Neural cell (in vitro differentiated cells): ENCODE data around the gene DSTN. TPM values are rescaled to one million over a fixed set of nuclear protein-coding genes. Genes with fewer than 3 reads are reported as not detected.

Source experiments
- H2AFZ ChIP-seq: fragments of 200-600, 300-800 bp; sonication (generic), shearing (Covaris generic); 2 replicates; pipeline ENCODE4 v1.6.0; 2014; ENCODE audit warnings: low read depth, mild to moderate bottlenecking, antibody characterized with exemption, low read length, moderate library complexity
- H3F3A ChIP-seq: fragments of 200-600 bp; shearing (Covaris generic); 2 replicates; pipeline ENCODE4 v1.6.1; 2016; ENCODE audit warnings: mild to moderate bottlenecking, moderate library complexity, mixed read lengths, antibody characterized with exemption, low read length; ENCODE audit not compliant: insufficient read depth, poor library complexity, severe bottlenecking
- H3K27ac ChIP-seq: fragments of 200-600, 300-800 bp; sonication (generic), shearing (Covaris generic); 2 replicates; pipeline ENCODE4 v1.5.1; 2014; ENCODE audit warnings: mild to moderate bottlenecking, low read length, moderate library complexity
- H3K27me3 ChIP-seq: fragments of 300-800, 200-600 bp; sonication (generic), shearing (Covaris generic); 2 replicates; pipeline ENCODE4 v1.6.0; 2014; ENCODE audit warnings: mild to moderate bottlenecking, low read depth, low read length, moderate library complexity; ENCODE audit not compliant: insufficient read depth
- H3K36me3 ChIP-seq: fragments of 300-800, 200-600 bp; sonication (generic), shearing (Covaris generic); 2 replicates; pipeline ENCODE4 v1.5.1; 2014; ENCODE audit warnings: mild to moderate bottlenecking, antibody characterized with exemption, low read length, moderate library complexity; ENCODE audit not compliant: insufficient read depth
- H3K4me2 ChIP-seq: fragments of 300-800, 200-600 bp; sonication (generic), shearing (Covaris generic); 2 replicates; pipeline ENCODE4 v1.6.0; 2014; ENCODE audit warnings: mild to moderate bottlenecking, low read length
- H3K4me3 ChIP-seq: fragments of 300-800, 200-600 bp; sonication (generic), shearing (Covaris generic); 2 replicates; pipeline ENCODE4 v1.5.1; 2014; ENCODE audit warnings: mild to moderate bottlenecking, low read length, moderate library complexity
- H3K79me2 ChIP-seq: fragments of 200-600 bp; shearing (Covaris generic); replicated peaks from 2 replicates; pipeline ENCODE4 v1.6.0; 2014; ENCODE audit warnings: mild to moderate bottlenecking, low read length, moderate library complexity; ENCODE audit not compliant: insufficient read depth
- H3K9ac ChIP-seq: fragments of 300-800, 200-600 bp; sonication (generic), shearing (Covaris generic); 2 replicates; pipeline ENCODE4 v1.6.1; 2016; ENCODE audit warnings: mild to moderate bottlenecking, low read length, mixed read lengths
- H3K9me2 ChIP-seq: fragments of 200-600 bp; shearing (Covaris generic); 2 replicates; pipeline ENCODE4 v1.6.1; 2016; ENCODE audit warnings: mild to moderate bottlenecking, low read length, mixed read lengths; ENCODE audit not compliant: insufficient read depth
- H3K9me3 ChIP-seq: fragments of 200-600, 300-800 bp; sonication (generic), shearing (Covaris generic); 2 replicates; pipeline ENCODE4 v1.6.1; 2016; ENCODE audit warnings: mild to moderate bottlenecking, mixed run types, low read length, moderate library complexity, mixed read lengths
- H4K20me1 ChIP-seq: fragments of 200-600 bp; shearing (Covaris generic); 2 replicates; pipeline ENCODE4 v1.6.1; 2016; ENCODE audit warnings: mild to moderate bottlenecking, mixed run types; ENCODE audit not compliant: insufficient read depth
- EP300 ChIP-seq: fragments of 450-650 bp; conservative IDR thresholded peaks from 2 replicates; pipeline ENCODE4 v1.6.1; 2014; ENCODE audit warnings: antibody characterized with exemption, mild to moderate bottlenecking, moderate library complexity; ENCODE audit not compliant: poor library complexity, severe bottlenecking
- EZH2 ChIP-seq: fragments of 200-600, 300-800 bp; shearing (Covaris generic), sonication (generic); IDR thresholded peaks from 2 replicates; pipeline ENCODE4 v1.6.1; 2014; ENCODE audit warnings: antibody characterized with exemption, low read length, borderline replicate concordance, mild to moderate bottlenecking; ENCODE audit not compliant: insufficient read depth, poor library complexity, severe bottlenecking
- MXI1 ChIP-seq: fragments of 450-650 bp; conservative IDR thresholded peaks from 2 replicates; pipeline ENCODE4 v1.6.1; 2014; ENCODE audit warnings: antibody characterized with exemption, mild to moderate bottlenecking; ENCODE audit not compliant: poor library complexity, severe bottlenecking
- POLR2AphosphoS5 ChIP-seq: IDR thresholded peaks from 2 replicates; pipeline ENCODE4 v1.6.1; 2012
- RAD21 ChIP-seq: fragments of 450-650 bp; conservative IDR thresholded peaks from 2 replicates; pipeline ENCODE4 v1.6.1; 2014; ENCODE audit warnings: antibody characterized with exemption, mild to moderate bottlenecking, moderate library complexity
- SMC3 ChIP-seq: fragments of 450-650 bp; conservative IDR thresholded peaks from 2 replicates; pipeline ENCODE4 v1.6.1; 2014; ENCODE audit warnings: antibody characterized with exemption, mild to moderate bottlenecking, moderate library complexity; ENCODE audit not compliant: poor library complexity
- TAF1 ChIP-seq: IDR thresholded peaks from 2 replicates; pipeline ENCODE4 v1.6.1; 2012; ENCODE audit warnings: low read depth
- polyA plus RNA-seq: library from polyadenylated mRNA; depleted of rRNA; stranded (reverse); fragments of >200 nt; gene quantifications from 2 replicates; pipeline ENCODE4 v1.2.3, GENCODE V29; 2014
- TF ChIP-seq, protein P1 (sequence below): fragments of 450-650 bp; IDR thresholded peaks from 2 replicates; pipeline ENCODE4 v1.5.1; 2014; ENCODE audit warnings: antibody characterized with exemption, mild to moderate bottlenecking, moderate library complexity; ENCODE audit not compliant: poor library complexity, severe bottlenecking
- TF ChIP-seq, protein P2 (sequence below): IDR thresholded peaks from 2 replicates; pipeline ENCODE4 v1.6.1; 2012; ENCODE audit warnings: borderline replicate concordance

The DSTN gene
- polyA plus RNA-seq, 1 donor from 2014 or later = 276 TPM

DNA sequence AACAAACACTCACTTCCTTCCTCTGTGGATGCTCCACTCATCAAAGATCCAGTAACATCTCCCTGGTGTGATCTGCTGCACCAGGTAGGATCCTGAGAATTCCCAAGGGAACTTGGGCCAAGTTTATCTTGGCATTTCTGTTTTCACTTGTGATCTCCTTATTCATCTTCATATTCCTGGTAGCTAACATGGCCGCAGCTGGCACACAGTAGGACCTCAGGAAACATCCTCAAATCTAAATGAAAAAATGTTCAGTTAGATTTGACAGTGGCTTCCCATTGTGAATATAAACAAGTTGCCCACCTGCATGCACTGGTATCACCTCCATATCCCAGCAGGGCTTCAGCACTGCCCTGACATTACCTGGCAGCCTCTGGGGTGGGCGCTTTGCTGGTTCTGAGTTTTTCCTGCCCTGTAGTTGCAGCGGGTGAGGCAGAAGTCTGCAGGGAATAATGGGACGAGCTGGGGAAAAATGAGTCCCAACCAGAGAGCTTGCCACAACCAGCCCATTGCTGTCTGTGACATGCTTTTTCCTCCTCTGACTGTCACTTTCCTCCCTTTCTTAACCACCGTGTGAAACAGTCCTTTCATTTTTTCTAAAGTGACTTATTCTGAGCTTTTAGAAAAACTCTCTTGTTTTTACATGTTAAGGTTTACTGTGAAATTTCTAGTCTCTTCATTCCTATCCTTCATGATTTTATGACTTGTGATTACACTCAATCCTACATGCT, 9.4 kb upstream of the DSTN start:
- Histone ChIP-seq H2AFZ (no peak overlapping the region), H3K36me3 (no peaks in the 10 kb centered on the region), H3K9ac (no peak overlapping the region), H3K27me3 (no peaks in the 10 kb centered on the region), H3K79me2 (no peaks in the 10 kb centered on the region), H3F3A (no peaks in the 10 kb centered on the region), H3K9me2 (no peaks in the 10 kb centered on the region), H4K20me1 (no peaks in the 10 kb centered on the region), H3K27ac (no peak overlapping the region), H3K9me3 (no peaks in the 10 kb centered on the region), H3K4me3 (no peak overlapping the region), H3K4me2 (no peak overlapping the region)
- no peak for TF ChIP-seq MXI1
- TF ChIP-seq RAD21 = no peak
- no peak for TF ChIP-seq EZH2
- TF ChIP-seq TAF1 = no peak
- TF ChIP-seq POLR2AphosphoS5 = no peak
- TF ChIP-seq EP300 = no peak
- TF ChIP-seq, protein P1, sequence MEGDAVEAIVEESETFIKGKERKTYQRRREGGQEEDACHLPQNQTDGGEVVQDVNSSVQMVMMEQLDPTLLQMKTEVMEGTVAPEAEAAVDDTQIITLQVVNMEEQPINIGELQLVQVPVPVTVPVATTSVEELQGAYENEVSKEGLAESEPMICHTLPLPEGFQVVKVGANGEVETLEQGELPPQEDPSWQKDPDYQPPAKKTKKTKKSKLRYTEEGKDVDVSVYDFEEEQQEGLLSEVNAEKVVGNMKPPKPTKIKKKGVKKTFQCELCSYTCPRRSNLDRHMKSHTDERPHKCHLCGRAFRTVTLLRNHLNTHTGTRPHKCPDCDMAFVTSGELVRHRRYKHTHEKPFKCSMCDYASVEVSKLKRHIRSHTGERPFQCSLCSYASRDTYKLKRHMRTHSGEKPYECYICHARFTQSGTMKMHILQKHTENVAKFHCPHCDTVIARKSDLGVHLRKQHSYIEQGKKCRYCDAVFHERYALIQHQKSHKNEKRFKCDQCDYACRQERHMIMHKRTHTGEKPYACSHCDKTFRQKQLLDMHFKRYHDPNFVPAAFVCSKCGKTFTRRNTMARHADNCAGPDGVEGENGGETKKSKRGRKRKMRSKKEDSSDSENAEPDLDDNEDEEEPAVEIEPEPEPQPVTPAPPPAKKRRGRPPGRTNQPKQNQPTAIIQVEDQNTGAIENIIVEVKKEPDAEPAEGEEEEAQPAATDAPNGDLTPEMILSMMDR = no peak
- TF ChIP-seq SMC3 = no peak
- TF ChIP-seq, protein P2, sequence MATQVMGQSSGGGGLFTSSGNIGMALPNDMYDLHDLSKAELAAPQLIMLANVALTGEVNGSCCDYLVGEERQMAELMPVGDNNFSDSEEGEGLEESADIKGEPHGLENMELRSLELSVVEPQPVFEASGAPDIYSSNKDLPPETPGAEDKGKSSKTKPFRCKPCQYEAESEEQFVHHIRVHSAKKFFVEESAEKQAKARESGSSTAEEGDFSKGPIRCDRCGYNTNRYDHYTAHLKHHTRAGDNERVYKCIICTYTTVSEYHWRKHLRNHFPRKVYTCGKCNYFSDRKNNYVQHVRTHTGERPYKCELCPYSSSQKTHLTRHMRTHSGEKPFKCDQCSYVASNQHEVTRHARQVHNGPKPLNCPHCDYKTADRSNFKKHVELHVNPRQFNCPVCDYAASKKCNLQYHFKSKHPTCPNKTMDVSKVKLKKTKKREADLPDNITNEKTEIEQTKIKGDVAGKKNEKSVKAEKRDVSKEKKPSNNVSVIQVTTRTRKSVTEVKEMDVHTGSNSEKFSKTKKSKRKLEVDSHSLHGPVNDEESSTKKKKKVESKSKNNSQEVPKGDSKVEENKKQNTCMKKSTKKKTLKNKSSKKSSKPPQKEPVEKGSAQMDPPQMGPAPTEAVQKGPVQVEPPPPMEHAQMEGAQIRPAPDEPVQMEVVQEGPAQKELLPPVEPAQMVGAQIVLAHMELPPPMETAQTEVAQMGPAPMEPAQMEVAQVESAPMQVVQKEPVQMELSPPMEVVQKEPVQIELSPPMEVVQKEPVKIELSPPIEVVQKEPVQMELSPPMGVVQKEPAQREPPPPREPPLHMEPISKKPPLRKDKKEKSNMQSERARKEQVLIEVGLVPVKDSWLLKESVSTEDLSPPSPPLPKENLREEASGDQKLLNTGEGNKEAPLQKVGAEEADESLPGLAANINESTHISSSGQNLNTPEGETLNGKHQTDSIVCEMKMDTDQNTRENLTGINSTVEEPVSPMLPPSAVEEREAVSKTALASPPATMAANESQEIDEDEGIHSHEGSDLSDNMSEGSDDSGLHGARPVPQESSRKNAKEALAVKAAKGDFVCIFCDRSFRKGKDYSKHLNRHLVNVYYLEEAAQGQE = no peak

DNA sequence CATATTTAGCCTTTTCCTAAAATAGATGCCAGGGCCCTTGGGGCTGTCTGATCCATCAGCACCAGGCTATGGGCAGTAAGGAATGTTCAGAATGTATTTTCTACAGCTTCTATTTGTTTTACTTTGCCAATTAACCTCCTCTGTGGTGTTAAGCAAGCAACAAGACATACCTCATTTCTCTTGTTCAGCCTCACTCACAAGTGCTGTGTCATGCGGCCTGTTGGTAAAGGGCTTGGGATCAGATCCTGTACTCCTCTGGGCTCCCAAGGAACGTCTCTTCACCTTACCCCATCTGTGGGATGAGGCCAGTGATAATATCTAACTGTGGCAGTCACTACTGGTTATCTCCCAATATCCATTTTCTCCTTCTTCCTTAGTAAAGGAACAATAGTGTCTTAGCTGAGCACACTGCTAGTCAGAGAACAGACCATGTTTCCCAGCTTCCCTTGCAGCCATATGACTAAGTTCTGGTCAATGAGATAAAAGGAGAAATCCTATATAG, 7.0 kb upstream of the DSTN start:
- TF ChIP-seq, protein P2 = no peak
- TF ChIP-seq MXI1 (no peak), POLR2AphosphoS5 (no peak), RAD21 (no peak), EP300 (no peak), SMC3 (no peak), EZH2 (no peak)
- TF ChIP-seq, protein P1 = no peak
- Histone ChIP-seq H3K36me3 (no peaks in the 10 kb centered on the region), H3K9me3 (no peaks in the 10 kb centered on the region), H3K4me2 (no peak overlapping the region), H3F3A (no peaks in the 10 kb centered on the region), H3K9me2 (no peaks in the 10 kb centered on the region), H3K9ac (no peak overlapping the region), H4K20me1 (no peaks in the 10 kb centered on the region), H3K27me3 (no peaks in the 10 kb centered on the region), H3K4me3 (no peak overlapping the region), H2AFZ (no peak overlapping the region), H3K27ac (no peak overlapping the region), H3K79me2 (no peaks in the 10 kb centered on the region)
